Prostate gland (tissue), 2 donors: ENCODE results near the gene POLR3E. TPM values are rescaled to one million over a fixed set of nuclear protein-coding genes. Genes with fewer than 3 reads are reported as not detected.
A peak's percentile ranks its signal among the peaks of the same experiment; 100 is the strongest.
"Not testable (repeated sequence)": the region's sequence is repeated elsewhere in the genome, so short reads cannot be mapped to it uniquely, and the experiment has no call there.

ENCODE experiments used
- DNase-seq: peaks from one replicate; pipeline ENCODE4 v3.0.0-alpha.2; 2019; ENCODE audit warnings: low spot score
- H3K27ac ChIP-seq, 2 donors: fragments of 200-600 bp; sonication (generic); 2 replicates each; pipeline ENCODE4 v1.5.1; 2017 to 2019
- H3K27me3 ChIP-seq: fragments of 200-600 bp; sonication (generic); replicated peaks from 2 replicates; pipeline ENCODE4 v1.5.1; 2019; ENCODE audit not compliant: insufficient read depth
- H3K36me3 ChIP-seq, 2 donors: fragments of 200-600 bp; sonication (generic); 1 replicate in 1 of 2; 2 replicates in 1 of 2; pipeline versions ENCODE4 v1.5.1 to v1.8.1; 2017 to 2019
- H3K4me1 ChIP-seq: fragments of 200-600 bp; sonication (generic); replicated peaks from 2 replicates; pipeline ENCODE4 v1.5.1; 2019
- H3K4me3 ChIP-seq, 2 donors: fragments of 200-600 bp; sonication (generic); 2 replicates each; pipeline ENCODE4 v1.5.1; 2017 to 2019
- H3K9me3 ChIP-seq: fragments of 200-600 bp; sonication (generic); 2 replicates; pipeline ENCODE4 v1.5.1; 2017
- CTCF ChIP-seq, 4 experiments: fragments of 200-600 bp in 2 of 4; fragments of 450-650 bp in 2 of 4; sonication (generic) in 2 of 4; IDR thresholded peaks; 1 replicate in 3 of 4; 2 replicates in 1 of 4; pipeline ENCODE4 v1.5.1; 2016 to 2019; ENCODE audit warnings: antibody characterized with exemption in 4 of 4, mild to moderate bottlenecking in 2 of 4, moderate library complexity in 2 of 4
- POLR2A ChIP-seq: fragments of 450-650 bp; IDR thresholded peaks from one replicate; pipeline ENCODE4 v1.6.1; 2016; ENCODE audit warnings: antibody characterized with exemption, mild to moderate bottlenecking
- POLR2AphosphoS5 ChIP-seq: sonication (generic); formaldehyde crosslinking; IDR thresholded peaks from one replicate; pipeline ENCODE4 v1.6.1; 2017; ENCODE audit warnings: antibody characterized with exemption
- WGBS: methylation state at CpG from one replicate; pipeline ENCODE4 v1.1.5; 2018; 5-methylcytosine and 5-hydroxymethylcytosine counted together
- intact Hi-C: fragments of 100-400 bp; cut with DNase I; formaldehyde crosslinking; loops from one replicate; pipeline ENCODE4 v1.14.2; 2022
- total RNA-seq, 2 donors: library from RNA; depleted of rRNA; stranded (reverse); fragments of >200 nt; gene quantifications; one replicate each; pipeline ENCODE4 v1.1.0, GENCODE V29; 2016

The POLR3E gene
- total RNA-seq, 2 donors from 2014 or later, result 52.3 to 61.7 TPM

GRCh38 chr16:22364241-22364640 lies 67.0 kb downstream of the POLR3E start:
- H3K9me3 ChIP-seq, result no peaks in the 10 kb centered on the region
- H3K36me3 ChIP-seq, result no peaks in the 10 kb centered on the region
- DNase-seq, result no peak
- WGBS, result 91% methylated on average over 2 of the region's 2 CpGs
- H3K4me3 ChIP-seq, result no peak overlapping the region
- H3K27ac ChIP-seq, result no peak overlapping the region
- no peaks in the 10 kb centered on the region for H3K4me1 ChIP-seq
- TF ChIP-seq POLR2AphosphoS5, result no peak
- no peak for TF ChIP-seq CTCF (IDR thresholded peaks at IDR 0.05)
- no peak for TF ChIP-seq POLR2A
- intact Hi-C loops, result no loop called here
- no peaks in the 10 kb centered on the region for H3K27me3 ChIP-seq

GRCh38 chr16:22366371-22366770 lies 69.2 kb downstream of the POLR3E start:
- TF ChIP-seq CTCF (IDR thresholded peaks at IDR 0.05) (no peak), POLR2AphosphoS5 (no peak), POLR2A (no peak)
- H3K9me3 ChIP-seq, result no peaks in the 10 kb centered on the region
- H3K4me1 ChIP-seq, result no peaks in the 10 kb centered on the region
- no peak overlapping the region for H3K27ac ChIP-seq
- no peak overlapping the region for H3K4me3 ChIP-seq
- intact Hi-C loops, result no loop called here
- DNase-seq, result no peak
- 98% methylated on average over 2 of the region's 2 CpGs for WGBS
- H3K36me3 ChIP-seq, result no peaks in the 10 kb centered on the region
- H3K27me3 ChIP-seq, result no peaks in the 10 kb centered on the region

GRCh38 chr16:22366889-22367288 lies 69.7 kb downstream of the POLR3E start:
- DNase-seq, result no peak
- no peak for TF ChIP-seq POLR2A
- TF ChIP-seq POLR2AphosphoS5, result no peak
- no peak for TF ChIP-seq CTCF (IDR thresholded peaks at IDR 0.05)
- Histone ChIP-seq H3K9me3 (no peaks in the 10 kb centered on the region), H3K4me3 (no peak overlapping the region), H3K4me1 (no peaks in the 10 kb centered on the region), H3K36me3 (no peaks in the 10 kb centered on the region), H3K27me3 (no peaks in the 10 kb centered on the region), H3K27ac (no peak overlapping the region)
- WGBS, result 96% methylated on average over 3 of the region's 3 CpGs
- intact Hi-C loops, result no loop called here

- H3K27ac ChIP-seq, H3K4me1 ChIP-seq, H3K4me3 ChIP-seq, H3K27me3 ChIP-seq, H3K36me3 ChIP-seq, H3K9me3 ChIP-seq, DNase-seq: not testable (repeated sequence)
- WGBS, result 81% methylated on average over 8 of the region's 8 CpGs
- intact Hi-C loops, result loop anchor here (2.0 kb wide), 1 partner anchor 20 kb away; no protein-coding TSS in a partner anchor
These were observed 71.1 kb downstream of the POLR3E start for GRCh38 chr16:22368200-22368826.

GRCh38 chr16:22369221-22369811 lies 72.1 kb downstream of the POLR3E start:
- H3K4me1 ChIP-seq, result no peaks in the 10 kb centered on the region
- H3K27ac ChIP-seq, result peak overlapping the region; percentile 7 to 38
- no peak overlapping the region for H3K4me3 ChIP-seq
- WGBS, result 38% methylated on average over 3 of the region's 3 CpGs
- no peaks in the 10 kb centered on the region for H3K27me3 ChIP-seq
- H3K36me3 ChIP-seq, result no peaks in the 10 kb centered on the region
- TF ChIP-seq POLR2A (no peak), POLR2AphosphoS5 (no peak), CTCF (IDR thresholded peaks at IDR 0.05) (no peak)
- intact Hi-C loops, result loop anchor here (2.0 kb wide), 1 partner anchor 19 kb away; no protein-coding TSS in a partner anchor
- H3K9me3 ChIP-seq, result no peaks in the 10 kb centered on the region
- DNase-seq, result no peak
